A549 treated with AZD9567 at 1 μM for 4 hours (cell line): ENCODE data around the gene SETD4. TPM values are rescaled to one million over a fixed set of nuclear protein-coding genes. Genes with fewer than 3 reads are reported as not detected.

ENCODE experiments used
- total RNA-seq: library from RNA; stranded (reverse); fragments of 200-300 nt; extraction: Qiagen RNA extraction; gene quantifications from 5 replicates; pipeline ENCODE4 v1.2.3, GENCODE V29; 2022; ENCODE audit not compliant: insufficient read depth

The SETD4 gene, protein sequence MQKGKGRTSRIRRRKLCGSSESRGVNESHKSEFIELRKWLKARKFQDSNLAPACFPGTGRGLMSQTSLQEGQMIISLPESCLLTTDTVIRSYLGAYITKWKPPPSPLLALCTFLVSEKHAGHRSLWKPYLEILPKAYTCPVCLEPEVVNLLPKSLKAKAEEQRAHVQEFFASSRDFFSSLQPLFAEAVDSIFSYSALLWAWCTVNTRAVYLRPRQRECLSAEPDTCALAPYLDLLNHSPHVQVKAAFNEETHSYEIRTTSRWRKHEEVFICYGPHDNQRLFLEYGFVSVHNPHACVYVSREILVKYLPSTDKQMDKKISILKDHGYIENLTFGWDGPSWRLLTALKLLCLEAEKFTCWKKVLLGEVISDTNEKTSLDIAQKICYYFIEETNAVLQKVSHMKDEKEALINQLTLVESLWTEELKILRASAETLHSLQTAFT
- 8.8 to 14.2 TPM (median 10.2 TPM) in 5 replicates for total RNA-seq

DNA sequence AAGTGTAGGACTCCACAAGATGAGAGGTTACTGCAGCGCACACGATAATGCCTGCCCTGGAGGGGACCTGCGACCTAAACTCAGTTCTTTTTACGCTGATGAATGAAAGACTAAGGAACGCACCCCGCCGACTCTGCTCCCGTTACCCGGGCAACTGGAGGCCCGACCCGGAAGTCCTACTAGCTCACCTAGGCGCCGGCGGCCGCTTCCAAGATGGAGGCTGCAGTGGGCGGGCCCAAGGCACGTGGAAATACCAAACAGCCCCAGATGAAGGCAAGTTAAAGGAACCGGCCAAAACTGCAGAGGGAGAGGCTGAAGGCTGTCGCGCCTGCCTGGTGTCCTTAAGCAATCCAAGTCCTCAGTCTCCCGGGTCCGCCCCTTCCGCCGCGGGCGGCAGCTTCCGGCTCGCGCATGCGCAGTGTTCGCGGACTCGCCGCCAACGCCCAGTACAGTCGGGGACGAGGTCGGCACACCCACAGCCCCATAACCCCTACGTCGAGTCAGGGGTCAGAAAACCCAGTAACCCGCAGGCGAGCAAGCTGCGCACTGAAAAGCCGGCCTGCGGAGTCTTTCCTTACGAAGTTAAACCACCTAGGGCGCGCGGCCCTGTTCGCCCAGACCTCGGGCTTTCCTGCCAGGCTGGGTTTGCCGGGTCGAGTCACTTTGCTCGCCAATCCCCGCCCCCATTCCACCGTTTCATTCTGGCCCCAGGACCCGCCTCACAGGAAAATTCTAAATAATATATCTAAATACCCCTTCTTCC, at the start of gene SETD4:
Gene SETD4, minus strand, starts transcription at position 368 of the 763 bp plus-strand sequence. CDS start 1,638 bp downstream, outside the sequence.

DNA sequence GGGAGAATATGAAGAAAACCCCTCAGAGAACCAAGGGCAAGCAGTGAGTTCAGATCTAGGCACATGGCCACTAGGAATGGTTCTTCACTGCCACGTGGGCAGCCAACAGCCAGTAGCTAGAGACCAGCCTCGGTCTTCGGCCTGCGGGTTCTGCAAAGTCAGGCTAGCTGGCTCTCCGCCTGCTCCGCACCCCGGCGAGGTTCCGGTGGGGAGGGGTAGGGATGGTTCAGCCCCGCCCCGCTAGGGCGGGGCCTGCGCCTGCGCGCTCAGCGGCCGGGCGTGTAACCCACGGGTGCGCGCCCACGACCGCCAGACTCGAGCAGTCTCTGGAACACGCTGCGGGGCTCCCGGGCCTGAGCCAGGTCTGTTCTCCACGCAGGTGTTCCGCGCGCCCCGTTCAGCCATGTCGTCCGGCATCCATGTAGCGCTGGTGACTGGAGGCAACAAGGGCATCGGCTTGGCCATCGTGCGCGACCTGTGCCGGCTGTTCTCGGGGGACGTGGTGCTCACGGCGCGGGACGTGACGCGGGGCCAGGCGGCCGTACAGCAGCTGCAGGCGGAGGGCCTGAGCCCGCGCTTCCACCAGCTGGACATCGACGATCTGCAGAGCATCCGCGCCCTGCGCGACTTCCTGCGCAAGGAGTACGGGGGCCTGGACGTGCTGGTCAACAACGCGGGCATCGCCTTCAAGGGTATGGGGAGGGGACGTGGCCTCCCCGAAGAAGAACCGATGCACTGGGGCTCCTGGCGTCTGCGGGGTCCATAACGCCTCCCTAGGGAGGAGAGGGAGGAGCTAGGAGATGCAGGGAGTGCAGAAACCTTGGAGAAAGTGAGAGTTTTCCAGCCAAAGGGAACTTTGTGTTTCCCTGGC, 9.6 kb upstream of the SETD4 start, which contains the start of gene CBR1:
Gene CBR1, plus strand, starts transcription at position 312 of the 871 bp plus-strand sequence. Its CDS starts 92 bp downstream, at position 404.

Other genes starting within 250 kb of the SETD4 start
- 144 to 169 TPM (median 162 TPM) in 5 replicates for gene CBR1, start 9.5 kb upstream of the SETD4 start, total RNA-seq
- 5.0 to 13.6 TPM (median 11.8 TPM) in 5 replicates for gene CBR3, start 74.6 kb upstream of the SETD4 start, total RNA-seq
- gene DOP1B, start 96.3 kb upstream of the SETD4 start, total RNA-seq: 2.4 to 6.3 TPM (median 4.6 TPM) in 5 replicates